GM21515 (cell line): ENCODE results near the gene PLCB1.

ENCODE experiments used
- ATAC-seq: cut with Tn5 transposase; IDR thresholded peaks from one replicate; pipeline ENCODE4 v1.9.1; 2021; ENCODE audit not compliant: unreplicated experiment

PLCB1 gene

DNA sequence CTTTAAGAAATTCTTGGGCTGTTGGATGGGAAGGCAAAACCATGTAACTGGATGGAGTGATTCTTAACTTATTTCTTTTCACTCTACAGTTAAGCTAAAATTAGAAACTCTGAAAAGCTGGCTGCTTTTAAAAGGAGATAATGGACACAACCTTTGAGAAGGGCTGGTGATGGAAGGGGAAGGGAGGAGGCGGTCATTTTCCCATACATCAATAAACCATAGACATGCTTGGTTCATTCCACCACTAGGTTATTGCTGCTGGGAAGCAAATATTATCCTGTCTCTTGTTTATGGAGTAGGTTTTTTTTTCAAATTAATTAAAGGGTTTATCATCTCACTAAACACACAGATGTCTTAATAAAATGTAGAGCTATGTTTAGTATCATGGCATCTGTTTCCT, 76.2 kb downstream of the PLCB1 start:
- no peak for ATAC-seq

DNA sequence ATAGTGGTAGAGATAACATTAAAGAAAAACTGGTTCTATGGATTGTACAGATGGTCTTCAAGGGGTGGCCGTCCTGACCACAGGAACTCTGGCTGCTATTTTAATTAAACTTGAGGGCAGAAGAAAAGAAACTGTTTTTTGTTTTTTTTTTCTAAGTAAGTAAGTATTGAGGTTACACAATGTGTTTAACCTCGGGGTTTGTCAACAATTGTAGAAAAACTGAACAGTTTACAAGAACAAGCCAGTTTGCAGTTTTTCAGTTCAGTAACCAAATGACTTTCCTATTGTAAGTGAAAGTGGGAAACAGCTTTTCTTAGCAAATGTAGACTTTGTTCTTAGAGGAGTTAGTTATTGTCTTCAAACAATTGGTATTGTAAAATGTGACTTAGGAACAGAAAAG, 77.0 kb downstream of the PLCB1 start:
- ATAC-seq, result no peak

DNA sequence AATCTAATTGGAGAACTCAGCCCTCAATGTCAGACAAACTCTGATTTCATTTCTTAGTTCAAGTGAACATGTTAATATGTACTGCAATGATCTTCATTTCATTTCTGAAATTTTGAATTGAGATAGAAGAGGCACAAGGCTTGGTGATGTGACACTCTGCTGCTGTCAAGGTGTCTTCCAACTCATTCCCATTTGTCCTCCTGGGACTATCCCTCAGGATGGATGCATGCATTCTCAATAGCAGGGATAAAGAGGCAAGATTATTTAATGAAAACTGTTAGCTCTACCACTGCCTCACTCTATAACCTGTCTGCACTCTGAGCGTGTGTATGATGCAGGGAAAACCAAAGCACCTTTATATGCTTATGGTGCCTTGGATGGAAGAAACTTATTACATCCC, 78.7 kb downstream of the PLCB1 start:
- ATAC-seq, result no peak

DNA sequence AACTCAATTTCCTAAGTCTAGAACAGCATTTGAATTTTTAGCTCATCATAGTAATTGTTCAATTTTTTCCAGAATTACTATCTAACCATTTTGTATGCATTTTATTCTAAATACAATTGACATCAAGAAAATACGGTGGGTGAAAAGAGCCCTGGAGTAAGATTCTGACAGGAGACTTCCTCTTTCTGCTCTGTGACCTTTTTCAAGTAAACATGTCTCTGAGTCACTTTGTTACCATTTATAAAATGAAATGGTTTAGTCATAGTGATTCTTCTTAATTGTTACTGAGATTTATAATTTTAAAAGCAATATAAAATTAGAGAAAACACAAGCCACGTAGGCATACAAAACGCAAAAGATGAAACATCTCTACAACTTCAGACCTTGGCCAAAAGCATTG, 80.2 kb downstream of the PLCB1 start:
- ATAC-seq, result no peak

DNA sequence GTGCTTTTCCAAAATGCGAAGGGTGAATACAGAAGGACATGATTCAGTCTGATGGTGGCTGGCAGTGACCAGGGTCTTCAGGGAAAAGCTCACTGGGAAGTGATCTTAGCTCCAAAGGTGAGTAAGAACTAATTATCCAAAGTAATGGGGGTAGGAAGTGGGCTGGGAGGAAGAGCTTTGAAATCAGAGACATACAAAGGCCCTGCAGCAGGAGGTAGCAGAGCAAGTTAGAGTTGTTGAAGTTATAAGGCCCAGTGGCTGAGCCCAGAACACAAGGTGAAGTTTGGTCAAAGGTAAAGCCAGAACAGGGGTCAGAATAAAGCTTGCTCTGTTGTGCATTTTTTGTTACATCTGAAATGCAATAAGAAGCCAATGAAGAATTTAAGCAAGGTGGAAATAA, 81.2 kb downstream of the PLCB1 start:
- no peak for ATAC-seq

DNA sequence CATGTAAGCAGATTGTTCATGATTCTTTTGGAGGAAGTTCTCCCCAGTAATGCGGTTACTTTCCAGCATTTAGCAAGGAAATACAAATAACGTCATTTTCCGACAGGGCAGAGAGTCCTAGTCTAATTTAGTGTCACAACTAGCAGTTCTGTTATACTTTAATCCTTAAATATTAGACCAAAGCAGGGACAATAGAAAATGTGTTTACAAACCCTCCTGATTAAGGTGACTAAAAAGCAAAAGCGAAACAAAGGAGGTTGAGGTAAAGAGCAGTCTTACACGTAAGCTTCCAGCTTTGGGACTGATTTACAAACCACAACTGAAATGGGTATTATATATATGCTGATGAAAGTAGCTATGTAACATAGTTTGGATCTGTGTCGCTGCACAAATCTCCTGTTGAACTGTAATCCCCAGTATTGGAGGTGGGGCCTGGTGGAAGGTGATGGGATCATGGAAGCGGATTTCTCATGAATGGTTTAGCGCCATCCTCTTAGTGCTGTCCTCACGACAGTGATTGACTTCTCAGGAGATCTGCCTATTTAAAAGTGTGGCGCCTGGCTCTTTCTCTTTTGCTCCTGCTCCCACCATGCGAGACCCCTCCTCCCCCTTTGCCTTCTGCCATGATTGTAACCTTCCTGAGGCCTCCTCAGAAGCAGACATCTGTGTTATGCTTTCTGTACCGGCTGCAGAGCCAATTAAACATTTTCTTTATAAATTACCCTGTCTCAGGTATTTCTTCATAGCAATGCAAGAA, 81.9 kb downstream of the PLCB1 start:
- ATAC-seq, result peak; percentile 88

DNA sequence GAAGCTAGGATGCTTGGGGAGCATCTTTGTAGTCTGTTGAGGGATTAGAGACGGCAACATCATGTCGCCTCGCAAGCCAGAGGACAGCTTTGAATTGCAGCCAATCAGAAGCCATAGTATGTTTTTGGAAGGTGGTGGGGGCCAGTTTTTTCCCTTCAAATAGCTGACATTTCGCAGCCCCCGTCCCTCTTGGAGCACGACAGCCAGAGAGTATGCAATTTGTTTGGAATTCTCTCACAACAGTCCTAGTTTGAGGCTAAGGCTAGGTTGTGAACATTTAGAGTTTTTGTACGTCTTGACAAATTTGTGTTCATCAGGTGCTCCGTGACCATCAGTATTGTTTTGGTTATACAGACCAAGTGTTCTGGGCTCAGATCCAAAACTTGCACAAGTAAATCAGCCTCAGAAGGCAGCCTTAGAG, 83.3 kb downstream of the PLCB1 start:
- ATAC-seq, result no peak

DNA sequence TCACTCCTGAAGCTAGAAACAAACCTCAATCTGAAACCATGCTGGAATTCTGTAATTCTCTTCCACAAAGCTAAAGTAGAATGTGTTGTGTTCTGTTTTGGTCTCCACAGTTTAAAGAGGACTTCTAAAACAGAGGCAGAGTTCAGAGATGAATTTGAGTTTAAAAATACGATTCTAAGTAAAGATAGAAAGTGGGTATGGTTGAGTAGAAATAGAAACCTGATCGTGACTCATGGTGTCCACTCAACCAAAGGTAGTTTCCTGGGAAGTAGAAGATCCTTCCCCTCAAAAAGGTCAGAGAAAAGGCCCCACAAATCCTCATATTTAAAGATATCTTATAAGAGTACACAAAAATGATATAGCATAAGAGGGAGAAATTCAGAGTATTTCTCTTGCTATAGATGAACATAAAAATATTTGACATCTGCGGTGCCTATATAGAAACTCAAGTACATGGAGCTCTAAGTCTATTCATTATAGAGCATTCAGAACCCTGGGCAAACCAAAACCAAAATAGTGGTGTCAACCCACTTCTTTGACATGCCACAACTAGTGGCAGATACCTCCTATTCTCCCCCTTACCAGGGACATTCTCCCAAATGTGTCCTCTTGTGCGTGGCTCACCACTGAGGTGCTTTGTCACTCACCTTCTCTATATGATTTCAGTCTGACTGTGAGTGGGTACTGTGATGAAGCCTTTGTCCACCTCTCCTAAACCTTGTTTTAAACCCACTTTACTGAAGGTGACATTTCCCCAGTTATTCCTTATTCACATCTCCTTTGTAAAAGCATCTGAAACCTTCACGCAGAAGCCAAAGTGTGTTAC, 84.5 kb downstream of the PLCB1 start:
- no peak for ATAC-seq

DNA sequence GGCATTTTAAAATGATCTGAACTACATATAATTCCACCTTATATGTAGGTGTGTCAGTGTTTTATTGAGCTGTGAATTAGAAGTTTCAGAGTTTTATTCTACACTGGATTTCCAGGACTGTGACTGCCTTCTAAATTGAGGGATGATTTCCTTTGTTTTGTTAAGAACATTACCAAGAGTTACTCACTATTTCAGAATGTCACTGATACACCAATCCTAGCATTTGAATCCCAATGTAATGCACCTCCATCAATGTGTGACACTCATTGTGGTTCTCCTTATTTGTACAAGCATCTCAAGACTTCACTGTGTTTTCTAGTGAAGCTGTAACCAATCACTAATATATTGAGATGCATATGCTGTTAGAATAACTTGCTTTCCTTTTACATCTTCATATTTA, 86.8 kb downstream of the PLCB1 start:
- no peak for ATAC-seq

DNA sequence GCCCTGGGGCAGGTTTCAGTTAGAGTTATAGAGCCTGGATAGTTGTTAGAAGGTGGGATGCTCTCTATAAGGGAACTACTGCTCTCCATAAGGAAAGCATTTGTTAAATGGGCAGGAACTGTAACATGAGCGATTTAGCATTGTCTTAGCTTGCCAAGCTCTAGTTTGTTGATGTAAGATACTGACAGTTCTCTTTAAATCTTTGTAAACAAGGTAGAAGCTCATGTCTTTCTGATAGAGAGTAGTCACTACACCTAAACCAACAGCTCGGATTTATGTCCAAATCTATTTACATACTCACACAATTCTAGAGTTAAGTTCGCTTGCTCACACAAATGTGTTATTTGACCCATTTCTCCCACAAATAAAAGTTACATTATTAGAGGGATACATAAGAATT, 87.3 kb downstream of the PLCB1 start:
- ATAC-seq, result no peak

DNA sequence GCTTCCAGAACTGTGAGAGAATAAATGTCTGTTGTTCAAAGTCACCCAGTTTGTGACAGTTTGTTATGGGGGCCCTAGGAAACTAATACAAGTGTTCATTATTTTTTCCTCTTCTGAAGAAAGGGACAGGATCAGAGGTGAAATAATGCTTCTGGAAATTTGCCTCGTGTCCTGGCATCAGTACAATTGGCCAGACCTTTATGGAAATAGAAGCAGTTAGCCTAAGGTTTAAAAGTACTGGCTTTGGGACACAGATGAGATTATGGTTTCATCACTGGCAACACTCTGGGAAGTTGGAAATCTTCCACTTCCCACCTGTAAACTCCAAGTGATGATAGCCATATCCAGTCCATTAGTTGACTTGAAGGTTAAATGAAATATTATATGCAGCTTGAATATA, 88.7 kb downstream of the PLCB1 start:
- no peak for ATAC-seq

DNA sequence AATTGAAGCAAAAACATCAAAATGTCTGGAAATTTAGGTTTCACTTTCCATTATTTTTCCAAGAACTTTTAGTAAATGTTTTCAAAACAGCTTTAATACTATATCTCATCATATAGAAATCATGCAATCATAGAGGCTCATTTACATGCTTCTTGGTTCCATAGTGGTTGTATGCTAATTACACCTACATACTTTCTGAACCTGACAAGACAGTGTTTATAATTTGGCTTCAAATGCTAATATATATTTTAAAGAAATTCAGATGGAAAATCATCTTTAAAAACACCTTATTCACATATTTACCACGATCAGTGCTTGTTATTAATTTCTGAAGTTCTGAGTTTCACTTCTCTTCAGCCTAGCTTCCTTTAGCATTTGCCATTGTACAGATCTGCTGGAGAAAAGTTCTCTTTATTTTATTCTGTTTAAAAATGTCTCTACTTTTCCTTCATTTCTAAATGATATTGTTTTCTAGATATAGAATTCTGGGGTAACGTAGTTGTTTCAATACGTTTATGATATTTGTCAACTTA, 89.9 kb downstream of the PLCB1 start:
- peak; percentile 69 for ATAC-seq

DNA sequence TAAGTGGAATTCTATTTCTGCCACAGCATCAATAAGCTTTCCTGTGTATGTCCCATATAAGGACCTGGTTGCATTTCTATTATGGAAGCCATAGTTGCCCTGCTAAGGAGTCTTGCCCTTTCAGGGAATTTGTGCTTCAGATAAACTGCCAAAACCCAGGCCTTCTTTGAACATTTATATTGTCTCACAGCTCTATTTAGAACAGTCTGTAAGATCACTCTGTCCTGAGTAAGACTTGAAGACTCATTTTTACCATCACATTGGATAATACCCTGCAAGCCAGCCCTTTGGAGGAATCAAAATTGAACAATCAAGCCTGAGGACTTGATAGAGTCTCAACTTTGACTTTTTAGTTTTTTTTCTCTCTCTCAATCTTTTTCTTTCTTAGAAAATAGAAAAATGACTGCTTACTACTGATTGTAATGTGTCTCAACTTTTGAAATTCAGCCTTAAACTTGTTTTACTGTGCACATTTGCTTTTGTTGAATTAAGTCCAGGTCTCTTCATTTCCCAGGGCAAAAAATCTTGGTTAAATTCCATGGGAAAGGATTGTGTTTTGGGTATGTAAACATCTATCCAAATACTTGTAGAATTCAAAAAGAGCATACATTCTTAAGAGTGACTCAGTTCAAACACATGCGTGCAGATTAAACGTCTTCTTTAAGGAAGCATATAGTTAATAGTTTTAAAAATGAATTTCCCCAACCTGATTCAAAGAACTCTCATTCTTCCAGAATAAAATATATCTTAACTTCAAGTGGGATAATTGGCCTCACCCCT, 91.2 kb downstream of the PLCB1 start:
- ATAC-seq, result no peak

DNA sequence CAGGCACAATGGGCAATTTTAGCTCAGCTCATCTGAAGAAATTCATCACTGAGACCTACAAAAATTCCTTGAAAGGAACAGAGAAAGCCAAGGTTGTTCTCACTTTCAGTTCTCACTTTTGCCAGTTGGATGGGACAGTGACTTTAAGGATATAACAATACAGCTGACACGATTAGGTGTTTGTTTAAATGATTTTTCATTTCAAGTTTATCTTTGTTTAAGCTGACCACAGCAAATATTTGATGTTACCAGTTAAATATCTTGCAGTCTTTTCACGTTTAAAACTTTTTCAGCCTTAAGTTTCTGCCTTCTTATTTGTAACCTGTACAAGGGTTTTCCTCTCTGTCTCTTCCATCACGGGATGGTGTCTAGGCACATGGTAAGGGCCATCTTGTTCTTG, 93.6 kb downstream of the PLCB1 start:
- ATAC-seq, result no peak

DNA sequence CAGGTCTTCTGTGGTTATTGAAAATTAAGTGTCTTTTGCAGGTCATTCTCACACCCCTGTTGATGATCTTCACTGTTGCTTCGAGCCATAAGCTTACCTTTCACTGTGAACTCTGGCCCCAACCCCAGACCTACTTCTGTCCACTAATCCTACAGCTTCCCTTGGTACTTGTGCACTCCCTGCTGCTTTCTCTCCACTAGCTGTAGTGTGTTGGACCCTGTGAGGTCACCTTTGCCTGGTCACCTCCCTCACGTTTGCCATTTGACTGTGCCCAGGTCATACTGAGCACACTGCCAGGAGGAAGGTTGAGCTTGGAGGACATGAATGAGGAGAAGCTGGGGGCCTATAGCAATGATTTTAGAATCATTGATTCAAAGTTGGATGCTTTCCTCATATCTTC, 94.0 kb downstream of the PLCB1 start:
- ATAC-seq, result no peak

DNA sequence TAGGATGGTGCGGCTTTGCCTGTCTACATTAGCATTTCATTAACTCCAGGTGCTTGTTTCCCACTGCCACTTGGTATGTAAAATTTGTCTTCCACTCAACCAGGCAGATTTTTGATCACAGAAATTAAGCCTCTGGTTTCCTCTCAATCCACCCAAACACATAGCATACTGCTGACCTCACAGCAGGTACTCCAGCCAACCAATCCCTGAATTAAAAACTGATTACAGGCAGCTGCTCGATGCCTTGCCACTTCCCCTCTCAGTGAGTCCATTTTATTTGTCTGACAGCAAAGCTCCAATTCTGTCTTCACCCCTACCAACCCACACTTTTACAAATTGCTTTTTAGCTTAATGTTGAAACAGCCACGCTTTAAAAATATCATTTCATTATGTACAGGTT, 95.2 kb downstream of the PLCB1 start:
- no peak for ATAC-seq

DNA sequence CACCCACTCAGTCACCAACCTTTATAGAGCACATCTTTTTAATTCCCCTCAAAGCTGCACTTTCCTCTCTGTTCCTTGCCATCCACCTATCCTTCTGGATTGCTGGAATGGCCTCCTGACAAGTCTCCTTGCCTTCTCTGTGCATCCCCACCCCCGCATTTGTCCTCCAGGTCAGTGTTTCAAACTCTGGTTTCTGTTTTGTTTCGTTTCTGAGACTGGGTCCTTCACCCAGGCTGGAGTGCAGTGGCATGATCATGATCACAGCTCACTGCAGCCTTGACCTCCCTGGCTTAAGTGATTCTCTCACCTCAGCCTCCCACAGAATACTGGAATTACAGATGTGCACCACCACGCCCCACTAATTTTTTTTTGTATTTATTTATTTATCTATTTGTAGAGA, 96.2 kb downstream of the PLCB1 start:
- ATAC-seq, result no peak

DNA sequence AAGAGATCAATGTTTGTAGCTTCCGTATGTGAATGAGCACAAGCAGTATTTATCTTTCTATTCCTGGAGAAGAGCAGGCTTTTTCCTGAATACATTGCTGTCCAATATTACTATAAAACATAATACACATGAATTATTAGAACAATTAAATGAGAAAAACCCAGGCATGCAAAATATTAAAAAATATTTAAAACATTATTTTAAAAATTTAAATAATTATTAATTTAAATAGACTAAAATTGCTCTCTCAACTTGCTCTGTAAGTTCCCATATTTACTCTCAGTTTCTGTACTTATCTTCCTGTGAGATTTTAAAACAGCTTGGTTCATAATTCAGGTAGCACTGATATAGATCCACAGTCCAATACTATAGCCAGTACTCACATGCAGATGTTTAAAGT, 97.0 kb downstream of the PLCB1 start:
- ATAC-seq, result no peak

DNA sequence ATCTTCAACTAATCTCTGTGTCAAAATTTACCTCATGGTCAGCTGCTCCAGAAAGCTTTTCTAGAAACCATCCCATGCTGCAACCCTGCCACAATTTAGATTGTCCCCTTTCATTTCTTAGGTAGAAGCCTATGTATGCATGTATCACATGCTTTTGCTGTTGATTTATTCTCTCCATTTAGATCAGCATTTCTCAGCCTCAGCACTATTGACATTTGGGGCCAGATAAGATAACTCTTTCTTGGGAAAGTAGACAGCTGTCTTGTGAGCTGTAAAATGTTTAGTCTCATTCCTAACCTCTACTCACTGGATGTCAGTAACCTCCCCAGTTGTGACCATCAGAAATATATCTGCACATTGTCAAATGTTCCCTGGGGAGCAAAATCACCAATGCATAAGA, 99.0 kb downstream of the PLCB1 start:
- ATAC-seq, result no peak

DNA sequence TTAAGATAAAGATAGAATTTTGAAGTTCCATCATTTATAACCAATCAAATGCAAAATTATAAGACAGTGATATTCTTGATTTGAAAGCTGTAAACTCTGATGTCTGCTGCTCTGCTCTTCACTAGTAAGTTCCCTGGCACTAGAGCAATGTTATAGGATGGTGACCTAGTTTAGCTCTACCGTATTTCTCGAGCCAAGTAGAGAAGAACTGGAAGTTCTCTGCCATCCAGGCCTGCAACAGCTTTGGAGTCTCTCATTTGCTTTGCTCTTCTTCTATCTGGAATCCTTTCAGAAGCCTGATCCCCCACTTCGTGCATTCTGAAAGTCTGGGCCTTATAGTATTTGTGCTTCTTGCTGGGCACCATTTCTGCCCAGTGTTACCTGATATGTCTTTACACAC, 100.3 kb downstream of the PLCB1 start:
- ATAC-seq, result no peak

DNA sequence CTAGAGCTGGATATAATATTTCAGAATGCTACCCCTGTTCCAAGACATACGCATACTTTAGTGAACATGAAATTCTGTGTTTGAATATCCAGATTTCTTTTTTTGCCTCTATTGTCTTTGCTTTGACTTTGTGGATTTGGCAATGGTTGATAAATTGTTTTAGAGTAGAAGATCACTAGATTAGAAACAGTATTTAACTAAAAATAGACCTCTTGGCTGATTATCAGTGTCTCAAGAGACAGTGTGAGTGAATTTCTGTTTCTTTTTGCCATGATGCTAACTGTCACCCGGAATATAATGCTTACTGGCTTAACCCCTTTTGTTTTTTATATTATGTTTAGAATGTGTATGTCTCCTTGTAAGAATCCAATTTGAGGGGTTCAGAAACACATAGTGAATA, 102.5 kb downstream of the PLCB1 start:
- no peak for ATAC-seq

DNA sequence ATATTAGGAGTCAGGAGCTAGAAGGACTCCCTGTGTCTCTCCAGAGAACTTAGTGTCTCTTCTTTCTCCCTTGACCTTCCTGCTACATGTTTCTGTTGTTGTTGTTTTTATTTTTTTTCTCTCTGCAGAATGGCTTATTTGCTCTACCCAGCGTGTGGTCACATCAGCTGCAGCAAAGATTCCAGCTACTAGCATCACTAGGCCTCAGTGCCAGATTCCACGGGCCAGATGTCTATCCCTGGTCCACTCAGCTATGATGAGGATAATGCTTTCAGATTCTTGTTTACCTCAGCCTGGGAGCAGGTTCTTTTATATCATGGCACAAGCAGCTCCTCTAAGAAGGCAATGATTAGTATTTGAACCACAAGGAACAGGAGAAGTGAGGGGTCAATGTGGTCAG, 110.0 kb downstream of the PLCB1 start:
- ATAC-seq, result no peak
